ENCODE results near the gene GRM4.

Gene GRM4

DNA sequence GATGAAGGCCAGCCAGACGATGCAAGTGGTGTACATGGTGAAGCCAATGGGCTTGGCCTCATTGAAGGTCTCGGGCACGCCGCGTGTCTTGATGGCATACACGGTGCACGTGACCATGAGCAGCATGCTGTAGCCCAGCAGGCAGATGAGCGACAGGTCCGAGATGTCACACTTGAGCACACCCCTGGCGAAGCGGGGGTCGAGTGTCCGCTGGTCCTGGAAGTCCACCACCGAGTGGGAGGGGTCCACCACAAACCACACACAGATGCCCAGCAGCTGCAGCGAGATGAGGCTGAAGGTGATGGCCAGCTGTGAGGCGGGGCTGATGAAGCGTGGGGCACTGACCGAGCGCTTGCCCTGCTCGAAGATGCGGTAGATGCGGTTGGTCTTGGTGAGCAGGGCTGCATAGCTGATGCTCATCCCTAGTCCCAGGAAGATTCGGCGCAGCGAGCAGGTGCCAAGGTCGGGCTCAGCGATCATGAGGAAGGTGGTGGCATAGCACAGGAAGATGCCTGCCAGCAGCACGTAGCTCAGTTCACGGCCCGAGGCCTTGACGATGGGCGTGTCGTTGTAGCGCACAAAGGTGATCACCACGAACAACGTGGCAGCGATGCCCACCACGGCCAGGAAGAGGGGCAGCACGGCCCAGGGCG is 110.1 kb downstream of the GRM4 start:
- no peaks in the 10 kb centered on the region for H3K79me2 ChIP-seq (ENCODE audit: control insufficient read depth, insufficient read depth, low read length)
- H3K27ac ChIP-seq (ENCODE audit: low read depth, low read length): no peak overlapping the region
- no peak overlapping the region for H3K4ac ChIP-seq (ENCODE audit: low read depth, low read length)
- no peak for DNase-seq
- no peak overlapping the region for H3K4me3 ChIP-seq (ENCODE audit: low read length)
- no peak overlapping the region for H2BK120ac ChIP-seq (ENCODE audit: low read depth, low read length)
- H3K36me3 ChIP-seq (ENCODE audit: control insufficient read depth, insufficient read depth, low read length): peaks cover 1% of the 10 kb centered on the region
- H2BK5ac ChIP-seq (ENCODE audit: low read length): no peak overlapping the region
- no peaks in the 10 kb centered on the region for H3K27me3 ChIP-seq (ENCODE audit: insufficient read depth, low read length, poor library complexity)
- H3K56ac ChIP-seq (ENCODE audit: low read length): no peak overlapping the region
- H2AK5ac ChIP-seq (ENCODE audit: low read length): no peak overlapping the region
- no peak overlapping the region for H3K23ac ChIP-seq (ENCODE audit: low read length)
- no peak overlapping the region for H2BK15ac ChIP-seq (replicated peaks; ENCODE audit: low read depth)
- no peaks in the 10 kb centered on the region for H3K4me1 ChIP-seq (ENCODE audit: control insufficient read depth, low read depth, low read length)
- no peaks in the 10 kb centered on the region for H3K79me1 ChIP-seq (ENCODE audit: low read length)
- WGBS (ENCODE audit: extremely low coverage, insufficient coverage, low lambda C conversion rate): no CpG with 5 or more reads among the region's 40 CpGs
- no peak overlapping the region for H4K5ac ChIP-seq (ENCODE audit: low read length)
- H3K4me2 ChIP-seq (ENCODE audit: low read length): no peak overlapping the region
- no peak overlapping the region for H3K9ac ChIP-seq (ENCODE audit: low read length)
- H4K8ac ChIP-seq (ENCODE audit: low read depth, low read length): no peak overlapping the region
- H3K18ac ChIP-seq (ENCODE audit: low read length): no peak overlapping the region

DNA sequence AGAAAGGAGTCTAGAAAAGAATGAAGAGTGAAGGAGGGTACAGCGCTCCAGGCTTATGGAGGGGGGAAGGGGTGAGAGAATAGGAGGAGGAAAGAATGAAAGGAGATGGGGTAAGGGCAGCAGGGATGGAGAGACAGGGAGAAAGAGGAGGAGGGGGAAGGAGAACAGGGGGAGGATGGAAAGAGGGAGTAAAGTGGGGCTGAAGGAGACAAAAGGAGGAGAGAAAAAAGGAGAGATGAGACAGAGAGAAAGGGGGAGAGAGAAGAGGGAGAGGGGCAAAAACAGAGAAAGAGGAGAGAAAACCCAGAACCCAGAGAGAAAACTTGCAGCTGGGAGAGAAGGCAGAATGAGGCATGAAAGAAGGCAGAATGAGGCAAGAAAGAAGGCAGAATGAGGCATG is 110.7 kb downstream of the GRM4 start:
- H3K56ac ChIP-seq (ENCODE audit: low read length): no peak overlapping the region
- no peaks in the 10 kb centered on the region for H3K4me1 ChIP-seq (ENCODE audit: control insufficient read depth, low read depth, low read length)
- no peak for DNase-seq
- H3K79me1 ChIP-seq (ENCODE audit: low read length): no peaks in the 10 kb centered on the region
- H3K27me3 ChIP-seq (ENCODE audit: insufficient read depth, low read length, poor library complexity): no peaks in the 10 kb centered on the region
- H3K18ac ChIP-seq (ENCODE audit: low read length): no peak overlapping the region
- H2BK15ac ChIP-seq (replicated peaks; ENCODE audit: low read depth): no peak overlapping the region
- no peak overlapping the region for H2BK5ac ChIP-seq (ENCODE audit: low read length)
- no peaks in the 10 kb centered on the region for H3K79me2 ChIP-seq (ENCODE audit: control insufficient read depth, insufficient read depth, low read length)
- H3K4ac ChIP-seq (ENCODE audit: low read depth, low read length): no peak overlapping the region
- H4K8ac ChIP-seq (ENCODE audit: low read depth, low read length): no peak overlapping the region
- H3K9ac ChIP-seq (ENCODE audit: low read length): no peak overlapping the region
- H2BK120ac ChIP-seq (ENCODE audit: low read depth, low read length): no peak overlapping the region
- no peak overlapping the region for H3K4me2 ChIP-seq (ENCODE audit: low read length)
- H4K5ac ChIP-seq (ENCODE audit: low read length): no peak overlapping the region
- no peak overlapping the region for H3K27ac ChIP-seq (ENCODE audit: low read depth, low read length)
- 100% methylated on average over 1 of the region's 1 CpG for WGBS (ENCODE audit: extremely low coverage, insufficient coverage, low lambda C conversion rate)
- H2AK5ac ChIP-seq (ENCODE audit: low read length): no peak overlapping the region
- no peak overlapping the region for H3K23ac ChIP-seq (ENCODE audit: low read length)
- no peak overlapping the region for H3K4me3 ChIP-seq (ENCODE audit: low read length)
- peaks cover 1% of the 10 kb centered on the region for H3K36me3 ChIP-seq (ENCODE audit: control insufficient read depth, insufficient read depth, low read length)

DNA sequence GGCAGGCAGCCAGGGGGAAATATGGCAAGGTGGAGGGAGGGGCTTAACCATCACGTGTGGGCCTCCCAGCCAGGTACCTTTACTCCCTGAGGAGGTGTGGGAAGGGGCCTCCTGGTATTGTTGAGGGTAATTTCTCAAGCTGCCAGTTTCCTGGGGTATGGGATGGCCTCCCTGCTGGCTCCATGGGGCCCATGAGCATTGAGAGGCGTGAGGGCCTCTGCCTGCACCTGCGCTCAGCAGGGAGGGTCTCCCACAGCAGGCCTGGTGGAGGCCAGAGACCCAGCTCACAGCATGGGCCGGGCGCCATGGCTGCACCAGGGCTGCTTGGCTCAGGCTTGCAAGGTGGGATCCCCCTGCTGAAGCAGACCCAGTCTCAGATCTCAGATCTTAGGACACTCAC is 113.0 kb downstream of the GRM4 start:
- H3K4me3 ChIP-seq (ENCODE audit: low read length): no peak overlapping the region
- no peaks in the 10 kb centered on the region for H3K79me2 ChIP-seq (ENCODE audit: control insufficient read depth, insufficient read depth, low read length)
- no peak overlapping the region for H2BK15ac ChIP-seq (replicated peaks; ENCODE audit: low read depth)
- H3K4me1 ChIP-seq (ENCODE audit: control insufficient read depth, low read depth, low read length): no peaks in the 10 kb centered on the region
- H3K36me3 ChIP-seq (ENCODE audit: control insufficient read depth, insufficient read depth, low read length): peaks cover 1% of the 10 kb centered on the region
- no peaks in the 10 kb centered on the region for H3K79me1 ChIP-seq (ENCODE audit: low read length)
- no peak overlapping the region for H2BK5ac ChIP-seq (ENCODE audit: low read length)
- no peak overlapping the region for H3K4ac ChIP-seq (ENCODE audit: low read depth, low read length)
- no peak overlapping the region for H4K5ac ChIP-seq (ENCODE audit: low read length)
- H3K27me3 ChIP-seq (ENCODE audit: insufficient read depth, low read length, poor library complexity): no peaks in the 10 kb centered on the region
- H3K18ac ChIP-seq (ENCODE audit: low read length): no peak overlapping the region
- WGBS (ENCODE audit: extremely low coverage, insufficient coverage, low lambda C conversion rate): no CpG with 5 or more reads among the region's 5 CpGs
- H3K4me2 ChIP-seq (ENCODE audit: low read length): no peak overlapping the region
- H3K56ac ChIP-seq (ENCODE audit: low read length): no peak overlapping the region
- H4K8ac ChIP-seq (ENCODE audit: low read depth, low read length): no peak overlapping the region
- no peak overlapping the region for H3K23ac ChIP-seq (ENCODE audit: low read length)
- no peak for DNase-seq
- no peak overlapping the region for H3K9ac ChIP-seq (ENCODE audit: low read length)
- no peak overlapping the region for H3K27ac ChIP-seq (ENCODE audit: low read depth, low read length)
- H2AK5ac ChIP-seq (ENCODE audit: low read length): no peak overlapping the region
- no peak overlapping the region for H2BK120ac ChIP-seq (ENCODE audit: low read depth, low read length)

DNA sequence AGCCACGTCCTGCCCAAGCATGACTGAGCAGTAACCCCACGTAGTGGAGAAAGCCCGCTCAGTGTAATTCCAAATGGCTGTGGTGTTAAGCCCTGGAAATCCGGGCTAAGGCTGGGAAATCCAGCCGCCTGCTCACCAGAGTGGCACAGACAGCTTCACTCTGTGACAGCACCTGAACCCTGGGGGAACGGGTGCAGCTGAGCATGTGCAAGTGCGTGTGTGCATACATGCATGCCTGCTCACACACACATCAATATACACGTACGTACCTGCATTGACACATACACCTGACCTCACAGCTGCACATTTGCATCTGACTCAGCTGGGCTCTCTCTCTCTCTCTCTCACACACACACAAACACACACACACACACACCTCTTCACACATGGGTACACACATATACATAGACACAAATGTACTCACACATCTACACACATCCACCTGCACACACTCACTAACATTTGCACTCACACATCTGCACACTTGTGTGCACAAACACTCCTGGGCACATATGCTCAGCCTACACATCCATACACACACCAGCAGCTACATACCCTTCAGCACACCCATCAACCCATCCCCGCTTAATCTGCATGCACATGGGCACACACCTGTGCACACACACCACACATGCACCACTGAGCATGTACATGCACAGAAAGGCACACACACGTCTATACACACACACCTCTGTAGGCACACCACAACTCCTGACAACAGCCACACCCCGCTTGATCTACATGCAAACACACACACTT is 114.1 kb downstream of the GRM4 start:
- WGBS (ENCODE audit: extremely low coverage, insufficient coverage, low lambda C conversion rate): no CpG with 5 or more reads among the region's 12 CpGs
- H2BK15ac ChIP-seq (replicated peaks; ENCODE audit: low read depth): no peak overlapping the region
- H4K5ac ChIP-seq (ENCODE audit: low read length): no peak overlapping the region
- H3K27me3 ChIP-seq (ENCODE audit: insufficient read depth, low read length, poor library complexity): no peaks in the 10 kb centered on the region
- DNase-seq: no peak
- H3K56ac ChIP-seq (ENCODE audit: low read length): no peak overlapping the region
- no peak overlapping the region for H3K27ac ChIP-seq (ENCODE audit: low read depth, low read length)
- no peak overlapping the region for H3K23ac ChIP-seq (ENCODE audit: low read length)
- H3K4me1 ChIP-seq (ENCODE audit: control insufficient read depth, low read depth, low read length): no peaks in the 10 kb centered on the region
- H3K4ac ChIP-seq (ENCODE audit: low read depth, low read length): no peak overlapping the region
- H2BK5ac ChIP-seq (ENCODE audit: low read length): no peak overlapping the region
- no peak overlapping the region for H3K9ac ChIP-seq (ENCODE audit: low read length)
- no peak overlapping the region for H3K18ac ChIP-seq (ENCODE audit: low read length)
- H3K36me3 ChIP-seq (ENCODE audit: control insufficient read depth, insufficient read depth, low read length): peaks cover 1% of the 10 kb centered on the region
- no peak overlapping the region for H3K4me2 ChIP-seq (ENCODE audit: low read length)
- H2AK5ac ChIP-seq (ENCODE audit: low read length): no peak overlapping the region
- H3K79me1 ChIP-seq (ENCODE audit: low read length): no peaks in the 10 kb centered on the region
- H2BK120ac ChIP-seq (ENCODE audit: low read depth, low read length): no peak overlapping the region
- no peak overlapping the region for H4K8ac ChIP-seq (ENCODE audit: low read depth, low read length)
- no peaks in the 10 kb centered on the region for H3K79me2 ChIP-seq (ENCODE audit: control insufficient read depth, insufficient read depth, low read length)
- H3K4me3 ChIP-seq (ENCODE audit: low read length): no peak overlapping the region

DNA sequence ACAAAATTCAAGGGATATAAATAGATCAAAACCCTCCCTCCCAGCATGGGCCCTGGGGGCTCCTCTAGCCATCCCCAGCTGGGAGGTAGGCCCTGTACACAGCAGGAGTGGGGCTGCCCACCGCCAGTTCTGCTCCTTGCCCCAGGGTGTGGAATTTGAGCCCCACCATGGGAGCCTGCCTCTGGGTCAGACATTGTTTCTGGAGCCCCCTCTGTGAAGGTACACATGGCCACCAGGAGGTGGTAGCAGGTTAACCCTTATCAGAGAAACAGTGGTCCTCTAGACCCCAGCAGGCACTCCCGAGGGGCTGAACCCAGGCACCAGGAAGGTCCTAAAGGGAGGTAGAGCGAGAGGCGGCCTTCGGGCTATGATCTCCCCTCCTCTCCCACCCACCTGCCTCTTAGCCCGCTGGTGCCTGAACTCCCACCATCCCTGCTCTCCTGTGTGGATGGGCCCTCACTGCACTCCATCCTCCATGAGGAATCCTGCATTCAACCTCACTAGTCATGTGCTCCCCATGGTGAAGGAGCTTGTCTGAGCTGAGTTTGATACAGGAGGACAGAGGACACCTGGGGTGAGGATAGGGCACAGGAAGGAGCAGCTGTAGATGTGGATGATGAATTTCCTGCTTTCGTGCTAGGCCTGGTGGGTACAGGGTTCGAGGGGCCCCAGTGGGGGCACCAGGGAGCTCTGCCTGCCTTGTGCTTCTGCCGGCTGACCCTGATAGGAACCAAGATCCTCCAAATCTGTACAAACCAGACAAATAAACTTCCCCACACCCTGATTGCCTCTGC is 114.9 kb downstream of the GRM4 start:
- DNase-seq: no peak
- Histone ChIP-seq H3K23ac (ENCODE audit: low read length) (no peak overlapping the region), H3K27ac (ENCODE audit: low read depth, low read length) (no peak overlapping the region), H2BK5ac (ENCODE audit: low read length) (no peak overlapping the region), H3K4me3 (ENCODE audit: low read length) (no peak overlapping the region), H3K4me1 (ENCODE audit: control insufficient read depth, low read depth, low read length) (no peaks in the 10 kb centered on the region), H3K18ac (ENCODE audit: low read length) (no peak overlapping the region), H3K9ac (ENCODE audit: low read length) (no peak overlapping the region), H3K79me1 (ENCODE audit: low read length) (no peaks in the 10 kb centered on the region), H3K79me2 (ENCODE audit: control insufficient read depth, insufficient read depth, low read length) (no peaks in the 10 kb centered on the region), H3K56ac (ENCODE audit: low read length) (no peak overlapping the region), H3K36me3 (ENCODE audit: control insufficient read depth, insufficient read depth, low read length) (peaks cover 1% of the 10 kb centered on the region), H4K8ac (ENCODE audit: low read depth, low read length) (no peak overlapping the region), H3K4me2 (ENCODE audit: low read length) (no peak overlapping the region), H3K27me3 (ENCODE audit: insufficient read depth, low read length, poor library complexity) (no peaks in the 10 kb centered on the region), H2BK120ac (ENCODE audit: low read depth, low read length) (no peak overlapping the region), H2AK5ac (ENCODE audit: low read length) (no peak overlapping the region), H2BK15ac (replicated peaks; ENCODE audit: low read depth) (no peak overlapping the region), H3K4ac (ENCODE audit: low read depth, low read length) (no peak overlapping the region), H4K5ac (ENCODE audit: low read length) (no peak overlapping the region)
- WGBS (ENCODE audit: extremely low coverage, insufficient coverage, low lambda C conversion rate): no CpG with 5 or more reads among the region's 9 CpGs
